ENCODE results near the gene EIF2AK3.

DNA sequence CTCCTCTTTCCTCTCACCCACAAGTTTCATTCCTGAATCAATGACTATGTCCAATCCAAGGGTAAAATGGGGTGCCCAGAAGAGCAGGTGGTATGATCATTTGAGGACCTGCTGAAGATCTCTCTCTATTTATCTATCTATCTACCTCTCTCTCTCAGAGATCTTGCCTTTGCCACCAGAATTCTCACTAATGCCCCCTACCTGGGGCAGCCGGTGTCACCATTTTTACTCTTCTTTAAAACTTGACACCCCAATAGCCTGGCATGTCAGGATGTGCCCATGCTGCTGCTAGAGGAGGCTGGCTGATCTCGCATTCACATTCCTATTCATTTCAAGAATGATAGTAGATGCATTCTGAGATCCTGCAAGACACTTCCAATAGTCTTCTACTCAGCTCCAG is 40.0 kb upstream of the EIF2AK3 start:
- TF ChIP-seq CTCF (tag by site-specific recombination; IDR thresholded peaks at IDR 0.05) (no peak), ZBTB1 (tag by site-specific recombination; IDR thresholded peaks at IDR 0.05) (no peak), HOXA7 (CRISPR knock-in tag; IDR thresholded peaks at IDR 0.05; ENCODE audit: borderline replicate concordance) (no peak), ZNF324 (tag by site-specific recombination; IDR thresholded peaks at IDR 0.05) (no peak), ZNF10 (tag by site-specific recombination; IDR thresholded peaks at IDR 0.05) (no peak), GLI4 (tag by site-specific recombination; IDR thresholded peaks at IDR 0.05) (no peak), ZNF768 (tag by site-specific recombination; IDR thresholded peaks at IDR 0.05) (no peak), REST (tag by site-specific recombination; IDR thresholded peaks at IDR 0.05) (no peak), PRDM4 (tag by site-specific recombination; IDR thresholded peaks at IDR 0.05) (no peak)
